ENCODE results near the gene TRIM2. TPM values are rescaled to one million over a fixed set of nuclear protein-coding genes. Genes with fewer than 3 reads are reported as not detected.

The TRIM2 gene
- total and polyA plus RNA-seq, 8 donors, result 49.6 to 88.2 (median 77.7) TPM

DNA sequence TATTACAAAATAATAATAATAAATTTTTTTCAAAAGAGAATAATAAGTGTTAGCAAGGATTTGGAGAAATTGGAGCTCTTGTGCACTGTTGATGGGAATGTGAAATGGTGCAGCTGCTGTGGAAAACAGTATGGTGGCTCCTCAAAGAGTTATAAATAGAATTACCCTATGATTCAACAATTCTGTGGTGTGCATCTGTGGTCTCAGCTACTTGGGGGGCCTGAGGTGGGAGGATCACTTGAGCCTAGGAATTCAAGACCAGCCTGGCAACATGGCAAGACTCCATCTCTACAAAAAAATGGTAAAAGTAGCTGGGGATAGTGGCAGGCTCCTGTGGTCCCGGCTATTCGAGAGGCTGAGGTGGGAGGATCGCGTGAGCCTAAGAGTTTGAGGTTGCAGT, 159.8 kb downstream of the TRIM2 start:
- DNase-seq (no peak), ATAC-seq (no peak)
- Histone ChIP-seq H3K27ac (no peak overlapping the region), H3K4me3 (no peak overlapping the region), H3K9me3 (no peaks in the 10 kb centered on the region), H3K4me1 (no peaks in the 10 kb centered on the region), H3K27me3 (no peaks in the 10 kb centered on the region), H3K36me3 (no peaks in the 10 kb centered on the region)
- intact Hi-C loops (cut with DNase I), result no loop called here
- no peak for TF ChIP-seq CTCF (IDR thresholded peaks at IDR 0.05)

- H3K4me3 ChIP-seq, result no peak overlapping the region
- no peak for ATAC-seq
- H3K27me3 ChIP-seq, result no peaks in the 10 kb centered on the region
- no peak for DNase-seq
- no peaks in the 10 kb centered on the region for H3K9me3 ChIP-seq
- no peak for TF ChIP-seq CTCF (IDR thresholded peaks at IDR 0.05)
- no peaks in the 10 kb centered on the region for H3K36me3 ChIP-seq
- intact Hi-C loops (cut with DNase I), result no loop called here
- H3K27ac ChIP-seq, result no peak overlapping the region
- H3K4me1 ChIP-seq, result no peaks in the 10 kb centered on the region
These were observed 160.8 kb downstream of the TRIM2 start for GRCh38 chr4:153365003-153365402.

- intact Hi-C loops (cut with DNase I), result no loop called here
- H3K36me3 ChIP-seq, result no peaks in the 10 kb centered on the region
- DNase-seq (no peak), ATAC-seq (no peak)
- H3K4me3 ChIP-seq, result no peak overlapping the region
- no peaks in the 10 kb centered on the region for H3K4me1 ChIP-seq
- no peaks in the 10 kb centered on the region for H3K27me3 ChIP-seq
- H3K27ac ChIP-seq, result no peak overlapping the region
- TF ChIP-seq CTCF (IDR thresholded peaks at IDR 0.05), result no peak
- no peaks in the 10 kb centered on the region for H3K9me3 ChIP-seq
These were observed 162.2 kb downstream of the TRIM2 start for GRCh38 chr4:153366486-153366885.

- H3K36me3 ChIP-seq, result no peaks in the 10 kb centered on the region
- no peak overlapping the region for H3K27ac ChIP-seq
- intact Hi-C loops (cut with DNase I), result no loop called here
- no peaks in the 10 kb centered on the region for H3K4me1 ChIP-seq
- no peak for ATAC-seq
- no peaks in the 10 kb centered on the region for H3K9me3 ChIP-seq
- no peaks in the 10 kb centered on the region for H3K27me3 ChIP-seq
- no peak overlapping the region for H3K4me3 ChIP-seq
- no peak for DNase-seq
- TF ChIP-seq CTCF (IDR thresholded peaks at IDR 0.05), result no peak
These were observed 162.8 kb downstream of the TRIM2 start for GRCh38 chr4:153367092-153367491.

GRCh38 chr4:153369021-153369420, 164.8 kb downstream of the TRIM2 start:
- peak in 1 of 4 donors; percentile 48 for DNase-seq
- Histone ChIP-seq H3K4me1 (no peaks in the 10 kb centered on the region), H3K27ac (no peak overlapping the region), H3K4me3 (no peak overlapping the region), H3K9me3 (peaks cover 0 to 10% of the 10 kb centered on the region in 2 donors), H3K27me3 (no peaks in the 10 kb centered on the region), H3K36me3 (no peaks in the 10 kb centered on the region)
- TF ChIP-seq CTCF (IDR thresholded peaks at IDR 0.05), result no peak
- no peak for ATAC-seq
- intact Hi-C loops (cut with DNase I), result no loop called here
